Stimulated activated effector memory CD8-positive, alpha-beta T cell treated with anti-CD3 and anti-CD28 coated beads, Interleukin-12 subunit alpha, Interleukin-12 subunit beta, amount 100 ng/mL, for 72 hours (primary cell): ENCODE data around the gene CWC27.

Source experiments
- ATAC-seq: fragments of 150-1000 bp; cut with Tn5 transposase; 2 replicates; pipeline ENCODE4 v1.10.0; 2021
- DNase-seq, 2 donors: peaks; one replicate each; pipeline ENCODE4 v3.0.0; 2021 to 2022; ENCODE audit warnings: low spot score in 2 of 2
- H3K27ac Mint-ChIP-seq: one replicate; pipeline ENCODE4 v1.8.0; 2022; ENCODE audit warnings: mild to moderate bottlenecking, mixed read lengths
- H3K36me3 Mint-ChIP-seq: one replicate; pipeline ENCODE4 v1.8.0; 2022; ENCODE audit warnings: mild to moderate bottlenecking, mixed read lengths
- H3K4me1 Mint-ChIP-seq: one replicate; pipeline ENCODE4 v1.8.0; 2022; ENCODE audit warnings: mixed read lengths
- H3K4me3 Mint-ChIP-seq: one replicate; pipeline ENCODE4 v1.8.0; 2022; ENCODE audit warnings: mild to moderate bottlenecking, mixed read lengths
- H3K9me3 Mint-ChIP-seq: one replicate; pipeline ENCODE4 v1.8.0; 2022; ENCODE audit warnings: mixed read lengths

The CWC27 gene

DNA sequence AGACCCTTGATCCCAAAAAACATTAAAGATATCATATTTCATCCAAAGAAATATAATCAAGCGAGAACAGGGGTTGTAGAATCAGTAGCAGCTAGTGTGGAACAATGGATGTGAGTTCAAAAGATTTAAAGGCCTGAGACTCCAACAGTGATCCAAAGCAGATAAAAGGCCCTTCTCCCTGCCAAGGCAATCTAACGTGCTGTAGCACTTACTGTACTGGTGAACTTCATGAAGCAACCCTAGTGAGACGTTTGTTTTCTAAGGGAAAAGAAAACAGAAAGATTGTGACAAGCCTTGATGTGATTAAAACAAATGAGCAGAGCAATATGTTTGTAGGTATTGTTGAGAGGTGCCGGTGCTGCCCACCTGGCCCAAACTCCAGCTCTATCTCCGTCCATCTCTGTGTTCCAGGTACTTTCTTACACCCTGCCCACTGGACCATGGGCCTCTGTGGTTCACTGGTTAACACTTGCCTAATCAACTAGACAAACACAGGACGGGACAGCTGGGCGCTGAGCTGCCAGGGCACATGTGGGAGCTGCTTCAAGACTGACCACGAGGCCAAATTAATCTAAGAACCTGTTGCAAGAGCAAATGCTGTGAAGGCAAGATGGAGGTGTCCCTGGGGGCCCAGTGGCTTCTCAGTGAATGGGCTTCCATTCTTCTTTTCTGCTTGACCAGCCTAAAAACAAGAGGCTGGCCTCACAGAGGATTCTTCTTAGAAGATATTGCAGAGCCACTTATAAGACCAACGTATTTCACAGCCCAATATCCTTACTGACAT is 265.5 kb downstream of the CWC27 start:
- Mint-ChIP-seq H3K4me3 (peak overlapping the region; percentile 66), H3K9me3 (no peaks in the 10 kb centered on the region), H3K4me1 (peaks cover 28% of the 10 kb centered on the region), H3K36me3 (peaks cover 13% of the 10 kb centered on the region), H3K27ac (peak overlapping the region; percentile 94)
- DNase-seq (no peak), ATAC-seq (no peak)

DNA sequence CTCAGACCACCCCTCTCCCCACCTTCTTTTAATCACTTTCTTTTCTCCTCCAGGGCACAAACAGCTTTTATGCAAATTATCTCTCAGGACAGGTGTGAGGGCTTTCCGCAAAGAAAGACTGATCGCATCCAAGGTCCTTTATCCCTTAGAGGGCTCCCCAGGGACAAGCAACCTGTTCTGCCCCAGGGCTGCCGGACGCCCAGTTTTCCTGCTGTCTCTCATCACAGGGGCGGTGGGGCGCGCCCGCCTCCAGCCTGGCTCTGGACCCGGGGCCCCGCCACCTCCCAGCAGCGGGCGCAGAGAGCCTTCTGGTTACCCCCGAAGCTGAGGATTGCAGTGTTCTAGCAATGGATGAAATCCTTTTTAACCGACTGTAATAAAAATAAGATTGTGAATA is 266.1 kb downstream of the CWC27 start:
- no peak for DNase-seq
- ATAC-seq: no peak
- no peaks in the 10 kb centered on the region for H3K9me3 Mint-ChIP-seq
- peaks cover 13% of the 10 kb centered on the region for H3K36me3 Mint-ChIP-seq
- H3K4me1 Mint-ChIP-seq: peaks cover 28% of the 10 kb centered on the region
- H3K27ac Mint-ChIP-seq: peak overlapping the region; percentile 94
- H3K4me3 Mint-ChIP-seq: peak overlapping the region; percentile 66

DNA sequence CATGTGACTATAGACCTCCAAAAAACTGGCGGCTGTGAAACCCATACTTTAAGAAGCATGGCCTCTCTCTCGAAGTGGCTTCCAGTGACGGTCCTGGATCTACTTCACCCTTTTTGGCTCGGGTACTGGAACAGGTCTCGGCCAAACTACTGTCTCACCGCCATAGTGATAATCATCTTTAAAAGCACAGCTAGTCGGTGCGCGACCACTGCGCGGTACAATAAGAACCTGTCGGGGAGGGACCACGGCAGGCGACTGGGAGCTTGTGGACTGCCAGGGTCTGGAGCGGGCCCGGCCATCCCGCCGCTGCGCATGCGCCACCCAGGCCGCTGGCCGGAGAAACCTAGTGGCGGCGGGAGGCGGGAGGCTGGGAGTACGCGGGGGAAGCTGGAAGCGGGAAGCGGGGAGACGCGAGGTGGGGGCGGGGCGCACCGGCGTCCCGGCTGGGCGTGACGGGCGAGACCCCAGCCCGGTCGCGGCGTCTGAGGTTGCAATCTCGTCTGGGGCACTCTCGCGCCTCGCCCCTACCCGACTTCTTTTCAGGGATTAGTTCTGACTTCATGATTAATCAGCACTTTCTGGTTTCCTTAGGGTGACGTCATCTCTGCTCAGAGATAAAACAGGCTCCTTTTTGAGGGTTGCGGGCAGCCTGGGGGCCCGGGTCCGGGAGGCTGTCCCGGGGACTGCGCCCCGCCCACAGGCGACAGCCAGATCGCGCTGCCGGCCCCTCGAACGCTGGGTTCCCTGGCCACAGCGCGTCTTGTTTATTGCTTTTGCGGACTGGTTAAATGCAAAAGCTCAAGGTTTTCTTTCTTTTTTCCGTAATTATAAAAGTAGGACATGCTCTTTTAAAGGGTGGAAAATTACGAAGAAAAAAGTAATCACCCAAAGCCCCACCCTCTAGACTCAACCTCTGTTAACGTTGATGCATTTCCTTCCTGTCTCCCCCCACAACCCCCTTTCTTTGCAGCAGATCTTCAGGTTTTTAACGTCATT is 266.8 kb downstream of the CWC27 start:
- Mint-ChIP-seq H3K9me3 (no peaks in the 10 kb centered on the region), H3K36me3 (peaks cover 13% of the 10 kb centered on the region), H3K4me1 (peaks cover 28% of the 10 kb centered on the region), H3K27ac (peak overlapping the region; percentile 94), H3K4me3 (peak overlapping the region; percentile 66)
- DNase-seq (peak; percentile 73 to 88), ATAC-seq (peak; percentile 94)

DNA sequence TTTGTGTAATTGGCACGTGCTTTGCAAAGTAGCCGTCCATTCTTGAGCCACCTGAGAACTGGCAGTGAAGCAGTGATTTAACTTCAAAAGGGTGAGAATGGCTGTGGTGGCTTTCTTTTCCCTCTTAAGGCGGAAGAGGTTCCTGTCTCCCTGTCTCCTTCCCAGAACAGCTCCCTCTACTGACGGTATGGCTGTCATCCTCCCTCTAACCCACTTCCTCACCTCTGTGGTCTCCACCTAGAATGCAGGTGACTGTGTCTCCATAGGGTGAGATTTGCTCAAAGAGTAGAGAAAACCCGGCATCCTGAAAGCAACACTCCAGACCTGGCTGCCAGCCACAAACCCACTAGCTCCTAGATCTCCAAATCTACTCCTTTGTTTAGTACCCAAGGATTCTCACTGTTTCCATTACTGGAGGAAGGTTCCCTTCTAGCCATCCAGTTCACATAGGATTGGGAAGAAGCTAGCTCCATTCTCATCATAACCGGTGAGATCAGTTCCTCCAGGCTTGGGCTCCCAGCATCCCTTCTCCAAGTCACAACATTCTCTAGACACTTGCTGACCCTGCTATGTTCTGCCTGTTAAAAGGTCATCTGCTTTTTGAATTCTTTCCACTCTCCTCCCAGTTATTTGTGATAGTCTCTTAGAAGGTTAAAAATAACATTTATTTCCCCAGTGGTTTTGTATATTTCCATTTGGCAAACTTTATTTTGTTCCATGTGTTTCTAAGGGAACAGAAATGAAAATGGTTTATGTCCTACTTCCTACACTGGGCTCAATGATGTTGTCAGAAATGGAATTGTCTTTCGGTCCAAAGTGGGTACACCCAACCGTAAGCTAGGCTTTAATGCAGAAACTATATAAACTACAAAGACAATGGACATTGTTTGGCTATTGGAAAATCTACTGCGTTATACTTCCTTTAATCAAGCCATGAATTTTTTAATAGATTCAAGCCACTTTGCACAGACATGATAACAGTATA is 269.4 kb downstream of the CWC27 start:
- no peaks in the 10 kb centered on the region for H3K9me3 Mint-ChIP-seq
- peak overlapping the region; percentile 66 for H3K4me3 Mint-ChIP-seq
- H3K36me3 Mint-ChIP-seq: peaks cover 13% of the 10 kb centered on the region
- ATAC-seq (no peak), DNase-seq (no peak)
- H3K27ac Mint-ChIP-seq: peak overlapping the region; percentile 94
- peaks cover 33% of the 10 kb centered on the region for H3K4me1 Mint-ChIP-seq

DNA sequence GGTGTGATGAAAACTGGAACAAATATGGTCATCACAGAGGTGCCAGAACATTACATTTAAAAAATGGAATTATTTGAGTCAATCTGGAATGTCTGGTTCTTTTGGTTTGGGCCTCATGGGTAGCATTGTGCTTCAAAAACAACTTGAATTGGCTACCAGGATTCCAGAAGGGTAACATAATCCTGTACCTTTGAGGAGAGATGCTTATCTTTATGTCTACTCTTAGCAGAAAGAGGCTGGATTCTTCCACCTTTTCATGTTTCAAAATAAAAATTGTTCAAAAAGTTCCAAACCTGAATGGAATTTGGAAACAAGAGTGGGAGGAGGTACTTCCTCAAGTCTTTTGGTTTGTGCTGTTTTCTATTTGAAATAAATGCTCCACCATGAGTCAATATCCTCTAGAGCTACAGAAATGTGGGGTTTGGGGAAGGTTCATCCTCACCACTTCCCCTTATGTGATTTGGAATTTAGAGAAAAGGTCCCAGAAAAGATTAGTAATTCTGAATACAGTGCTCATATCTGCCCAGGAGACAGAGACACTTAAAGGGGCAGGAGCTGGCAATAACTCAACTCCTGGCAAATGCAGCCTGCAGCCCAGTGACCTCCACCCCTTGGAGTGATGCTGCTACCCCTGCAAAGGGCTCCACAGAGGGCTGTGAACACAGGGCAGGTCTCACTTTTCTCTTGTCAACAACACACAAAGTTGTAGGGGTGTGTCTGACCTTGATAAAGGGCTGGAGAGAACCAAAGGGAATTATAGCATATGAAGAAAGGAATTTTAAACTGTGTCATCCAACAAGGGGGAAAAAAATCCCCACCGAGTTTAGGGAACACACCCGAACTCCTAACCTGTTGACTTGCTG is 272.8 kb downstream of the CWC27 start:
- ATAC-seq: peak; percentile 36
- H3K36me3 Mint-ChIP-seq: no peaks in the 10 kb centered on the region
- H3K27ac Mint-ChIP-seq: no peak overlapping the region
- no peaks in the 10 kb centered on the region for H3K9me3 Mint-ChIP-seq
- H3K4me1 Mint-ChIP-seq: peaks cover 25% of the 10 kb centered on the region
- no peak for DNase-seq
- no peak overlapping the region for H3K4me3 Mint-ChIP-seq

DNA sequence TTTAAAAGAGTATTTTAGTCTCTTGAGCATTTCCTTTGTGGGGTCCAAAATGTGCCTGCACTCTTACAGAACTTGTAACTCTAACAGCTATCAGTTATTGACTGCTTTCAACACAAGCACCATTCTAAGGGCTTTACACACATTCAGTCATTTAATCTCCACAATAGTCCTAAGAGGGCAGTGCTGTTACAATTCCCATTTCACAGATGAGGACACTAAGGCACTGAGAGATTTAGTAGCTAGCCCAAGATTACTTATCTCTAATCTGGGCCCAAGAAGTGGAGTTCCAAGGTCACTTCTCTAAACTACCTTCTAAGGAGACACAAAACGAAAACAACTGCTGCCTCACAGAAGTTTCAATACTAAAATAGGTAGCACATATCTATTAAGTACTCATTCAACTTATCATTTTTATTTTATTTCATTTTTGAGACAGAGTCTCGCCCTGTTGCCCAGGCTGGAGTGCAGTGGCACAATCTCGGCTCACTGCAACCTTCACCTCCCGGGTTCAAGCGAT is 275.2 kb downstream of the CWC27 start:
- Mint-ChIP-seq H3K36me3 (no peaks in the 10 kb centered on the region), H3K9me3 (no peaks in the 10 kb centered on the region), H3K4me3 (no peak overlapping the region), H3K27ac (no peak overlapping the region), H3K4me1 (peaks cover 5% of the 10 kb centered on the region)
- peak in 1 of 2 donors; percentile 4 for DNase-seq
- no peak for ATAC-seq

DNA sequence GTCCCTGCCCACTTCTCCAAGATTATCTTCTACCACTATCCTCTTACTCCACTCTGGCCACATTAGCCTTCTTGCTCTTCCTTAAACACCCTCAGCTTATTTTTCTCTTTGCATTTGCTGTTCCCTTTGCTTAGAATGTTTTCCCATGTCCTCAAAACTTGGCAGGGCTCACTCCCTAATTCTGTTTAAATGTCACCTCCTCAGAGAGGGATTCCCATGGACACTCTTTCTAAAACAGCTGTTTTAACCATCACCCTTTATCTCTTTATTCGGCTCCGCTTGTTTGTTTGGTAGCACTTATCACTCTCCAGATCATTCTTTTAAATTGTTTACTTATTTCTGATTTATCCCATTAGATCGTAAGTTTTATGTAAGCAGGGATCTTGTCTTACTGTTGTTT is 278.5 kb downstream of the CWC27 start:
- H3K36me3 Mint-ChIP-seq: no peaks in the 10 kb centered on the region
- H3K4me3 Mint-ChIP-seq: no peak overlapping the region
- H3K9me3 Mint-ChIP-seq: no peaks in the 10 kb centered on the region
- ATAC-seq (no peak), DNase-seq (no peak)
- H3K4me1 Mint-ChIP-seq: no peaks in the 10 kb centered on the region
- H3K27ac Mint-ChIP-seq: no peak overlapping the region

DNA sequence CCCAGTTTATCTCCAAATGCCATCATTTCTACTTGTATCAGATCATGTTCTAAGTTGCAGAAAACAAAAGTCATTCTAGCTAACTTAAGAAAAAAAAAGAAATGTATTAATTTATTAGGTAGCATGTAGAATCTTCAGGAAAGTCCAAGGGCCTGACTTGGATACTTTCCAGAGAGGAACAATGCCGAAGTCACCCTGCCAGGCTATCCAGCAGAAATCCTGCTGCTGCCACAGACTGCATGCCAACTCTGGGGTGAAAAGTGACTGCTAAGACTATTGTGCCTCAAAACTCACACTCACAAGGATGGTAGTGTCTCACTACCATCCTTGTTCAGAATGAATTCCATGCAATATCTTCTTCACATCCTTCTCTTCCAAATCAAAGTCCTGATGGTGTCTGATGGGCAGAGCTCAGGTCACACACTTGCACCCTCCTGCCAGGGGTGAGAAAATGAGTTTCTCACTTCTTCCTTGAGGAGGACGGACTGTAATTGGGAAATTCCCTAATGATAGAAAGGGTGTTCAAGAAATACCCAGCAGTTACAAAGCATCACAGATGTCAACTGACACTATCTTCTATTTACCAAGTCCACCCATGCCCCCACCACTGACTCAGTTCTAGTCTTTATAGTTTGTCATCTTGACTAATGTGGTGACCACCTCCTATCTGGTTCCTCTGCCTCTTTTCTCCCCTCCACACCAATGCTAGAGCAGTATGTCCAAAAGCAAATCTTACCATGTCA is 279.4 kb downstream of the CWC27 start:
- Mint-ChIP-seq H3K27ac (no peak overlapping the region), H3K4me1 (no peaks in the 10 kb centered on the region), H3K9me3 (no peaks in the 10 kb centered on the region), H3K36me3 (no peaks in the 10 kb centered on the region), H3K4me3 (no peak overlapping the region)
- ATAC-seq (peak; percentile 73), DNase-seq (peak in 1 of 2 donors; percentile 34)

DNA sequence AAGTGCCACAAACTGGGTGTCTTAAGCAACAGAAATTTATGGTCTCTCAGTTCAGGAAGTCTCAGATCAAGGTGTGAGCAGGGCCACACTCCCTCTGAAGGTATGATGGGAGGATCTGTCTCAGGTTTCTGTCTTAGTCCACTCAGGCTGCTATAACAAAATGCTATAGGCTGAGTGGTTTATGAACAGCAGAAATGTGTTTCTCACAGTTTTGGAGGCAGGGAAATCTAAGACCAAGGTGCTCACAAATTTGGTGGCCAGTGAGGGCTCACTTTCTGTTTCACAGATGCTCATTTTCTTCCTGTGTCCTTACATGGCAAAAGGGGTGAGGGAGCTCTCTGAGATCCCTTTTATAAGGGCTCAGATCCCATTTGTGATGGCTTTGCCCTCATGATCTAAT is 281.4 kb downstream of the CWC27 start:
- Mint-ChIP-seq H3K4me3 (no peak overlapping the region), H3K36me3 (no peaks in the 10 kb centered on the region), H3K4me1 (no peaks in the 10 kb centered on the region), H3K9me3 (no peaks in the 10 kb centered on the region), H3K27ac (no peak overlapping the region)
- peak in 1 of 2 donors; percentile 43 for DNase-seq
- no peak for ATAC-seq

DNA sequence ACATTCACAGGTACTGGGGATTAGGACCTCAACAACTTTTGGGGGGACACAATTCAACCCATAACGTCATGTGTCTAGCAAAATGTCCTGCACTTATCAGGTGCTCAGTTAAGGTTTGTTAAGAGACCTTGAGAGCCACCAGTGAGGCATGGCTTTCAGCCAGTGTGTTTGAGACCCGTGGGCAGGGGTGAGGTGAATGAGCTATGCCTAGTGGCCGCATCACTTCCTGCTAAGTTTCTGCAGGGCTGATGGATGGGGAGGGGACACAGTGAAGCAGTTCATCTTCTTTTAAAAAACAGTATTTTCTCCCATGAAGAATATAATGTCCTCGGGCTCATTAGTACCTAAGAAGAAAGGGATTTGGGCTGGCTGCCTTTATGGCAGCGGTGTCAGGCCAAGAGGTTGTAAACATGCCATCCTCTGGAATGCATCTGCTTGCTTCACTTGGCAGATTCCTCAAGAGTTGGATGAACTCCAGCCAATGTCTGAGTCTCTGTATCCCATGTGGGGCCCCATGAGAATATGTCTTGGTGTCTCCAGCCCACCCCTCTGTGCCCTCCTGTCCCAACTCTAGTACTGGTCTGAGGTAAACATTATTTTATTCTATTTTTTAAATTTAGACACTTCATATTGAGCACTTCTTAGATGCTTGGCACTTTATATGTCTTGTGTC is 282.2 kb downstream of the CWC27 start:
- no peaks in the 10 kb centered on the region for H3K36me3 Mint-ChIP-seq
- no peak overlapping the region for H3K27ac Mint-ChIP-seq
- ATAC-seq (peak; percentile 66), DNase-seq (peak in 1 of 2 donors; percentile 42)
- no peaks in the 10 kb centered on the region for H3K9me3 Mint-ChIP-seq
- H3K4me1 Mint-ChIP-seq: peaks cover under 1% of the 10 kb centered on the region
- H3K4me3 Mint-ChIP-seq: no peak overlapping the region

DNA sequence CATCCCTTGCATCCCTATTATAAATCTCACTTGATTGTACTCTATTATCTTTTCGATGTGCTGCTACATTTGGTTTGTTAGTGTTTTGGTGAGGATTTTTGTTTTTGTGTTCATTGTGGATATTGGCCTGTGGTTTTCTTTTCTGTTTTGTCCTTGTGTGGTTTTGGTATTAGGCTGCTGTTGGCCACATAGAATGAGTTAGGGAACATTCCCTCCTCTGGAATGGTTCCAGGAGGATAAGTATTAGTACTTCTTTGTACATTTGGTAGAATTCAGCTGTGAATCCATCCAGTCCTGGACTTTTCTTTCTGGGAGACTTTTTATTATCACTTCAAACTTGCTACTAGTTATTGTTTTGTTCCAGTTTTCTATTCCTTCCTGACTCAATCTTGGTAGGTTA is 287.2 kb downstream of the CWC27 start:
- ATAC-seq: no peak
- Mint-ChIP-seq H3K36me3 (no peaks in the 10 kb centered on the region), H3K27ac (no peak overlapping the region), H3K4me3 (no peak overlapping the region), H3K9me3 (no peaks in the 10 kb centered on the region), H3K4me1 (peaks cover 20% of the 10 kb centered on the region)
- peak in 1 of 2 donors; percentile 3 for DNase-seq

DNA sequence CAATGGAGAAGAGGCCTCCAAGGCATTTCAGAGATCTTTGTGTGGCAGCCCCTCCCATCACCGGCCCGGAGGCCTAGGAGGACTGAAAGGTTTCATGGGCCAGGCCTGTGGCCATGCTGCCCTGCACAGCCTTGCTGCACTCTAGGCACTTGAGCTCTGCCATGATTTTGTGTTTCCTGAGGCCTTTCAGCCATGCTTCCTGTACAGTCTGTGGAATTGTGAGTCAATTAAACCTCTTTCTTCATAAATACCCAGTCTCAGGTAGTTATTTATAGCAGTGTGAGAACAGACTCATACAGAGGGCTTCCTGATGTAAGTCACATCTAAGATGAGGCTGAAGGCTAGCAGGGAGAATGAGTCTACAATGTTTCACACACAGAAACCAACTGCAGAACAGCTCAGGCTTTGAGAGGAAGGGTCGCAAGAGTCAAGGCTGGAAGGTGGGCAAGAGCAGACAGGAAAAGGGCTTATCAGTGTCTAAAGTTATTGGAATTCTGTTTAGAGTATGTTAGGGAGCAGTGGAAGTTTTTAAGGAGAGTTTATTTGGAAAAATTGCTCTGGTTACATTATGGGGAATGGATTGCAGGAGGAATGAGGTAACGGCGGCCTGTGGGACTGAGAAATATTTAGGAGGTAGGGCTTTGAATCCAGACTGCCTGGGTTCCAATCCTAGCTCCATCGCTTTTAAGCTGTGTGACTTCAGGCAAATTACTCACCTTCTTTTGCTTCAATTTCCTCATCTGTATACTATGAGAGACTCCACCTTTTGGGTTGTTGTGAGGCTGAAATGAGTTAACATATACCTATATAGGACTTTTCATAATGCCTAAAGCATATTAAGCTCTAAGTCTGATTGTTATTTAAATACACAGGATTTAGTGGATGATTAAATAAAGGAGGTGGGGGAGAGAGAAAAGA is 291.2 kb downstream of the CWC27 start:
- peak; percentile 94 for ATAC-seq
- no peaks in the 10 kb centered on the region for H3K9me3 Mint-ChIP-seq

More for the DNA sequence above, 291.2 kb downstream of the CWC27 start:
- peak in 1 of 2 donors; percentile 37 for DNase-seq
- H3K36me3 Mint-ChIP-seq: no peaks in the 10 kb centered on the region
- peaks cover 20% of the 10 kb centered on the region for H3K4me1 Mint-ChIP-seq
- no peak overlapping the region for H3K4me3 Mint-ChIP-seq
- H3K27ac Mint-ChIP-seq: peak overlapping the region; percentile 2
